GM12874 (cell line): Measurements from ENCODE around the gene CS.

Experiments
- CTCF ChIP-seq: IDR thresholded peaks from 2 replicates; pipeline ENCODE4 v1.5.1; 2011; ENCODE audit warnings: low read depth, mild to moderate bottlenecking, control low read depth, low read length, moderate library complexity; ENCODE audit not compliant: insufficient read depth

Gene CS

GRCh38 chr12:56255671-56256070, 44.5 kb downstream of the CS start:
- TF ChIP-seq CTCF, result no peak

GRCh38 chr12:56253091-56253490, 47.0 kb downstream of the CS start:
- TF ChIP-seq CTCF, result no peak

- TF ChIP-seq CTCF, result no peak
These were observed 47.5 kb downstream of the CS start for GRCh38 chr12:56252649-56253048.

GRCh38 chr12:56248711-56249110, 51.4 kb downstream of the CS start:
- TF ChIP-seq CTCF, result no peak

- no peak for TF ChIP-seq CTCF
These were observed 52.2 kb downstream of the CS start for GRCh38 chr12:56247923-56248322.

- TF ChIP-seq CTCF, result no peak
These were observed 55.6 kb downstream of the CS start for GRCh38 chr12:56244494-56244893.

GRCh38 chr12:56243731-56244181, 56.4 kb downstream of the CS start:
- no peak for TF ChIP-seq CTCF

GRCh38 chr12:56242986-56243385, 57.1 kb downstream of the CS start:
- no peak for TF ChIP-seq CTCF
